HFF-Myc (cell line): ENCODE measurements around the gene RMND1.

Source experiments
- DNase-seq: peaks from one replicate; pipeline ENCODE4 v3.0.0-alpha.2; 2011; ENCODE audit warnings: low read depth; ENCODE audit errors: extremely low read depth
- H3K4me3 ChIP-seq: replicated peaks from 2 replicates; pipeline ENCODE4 v1.5.1; 2011; ENCODE audit warnings: low read depth, mild to moderate bottlenecking, control low read depth, low read length
- CTCF ChIP-seq: IDR thresholded peaks from 2 replicates; pipeline ENCODE4 v1.5.1; 2012; ENCODE audit warnings: mild to moderate bottlenecking, low read depth, low read length, control low read depth; ENCODE audit errors: missing control alignments

The RMND1 gene

GRCh38 chr6:151374036-151374683, 77.8 kb downstream of the RMND1 start:
- no peak for DNase-seq
- no peak overlapping the region for H3K4me3 ChIP-seq
- TF ChIP-seq CTCF, result no peak

- no peak for TF ChIP-seq CTCF
- H3K4me3 ChIP-seq, result no peak overlapping the region
- DNase-seq, result no peak
Measured at GRCh38 chr6:151372164-151372563, 79.8 kb downstream of the RMND1 start.

GRCh38 chr6:151370509-151371078, 81.3 kb downstream of the RMND1 start:
- H3K4me3 ChIP-seq, result no peak overlapping the region
- TF ChIP-seq CTCF, result no peak
- DNase-seq, result no peak

- H3K4me3 ChIP-seq, result no peak overlapping the region
- no peak for DNase-seq
- no peak for TF ChIP-seq CTCF
Measured at GRCh38 chr6:151365233-151365632, 86.7 kb downstream of the RMND1 start.

GRCh38 chr6:151359486-151359885, 92.4 kb downstream of the RMND1 start:
- H3K4me3 ChIP-seq, result no peak overlapping the region
- no peak for DNase-seq
- TF ChIP-seq CTCF, result no peak

GRCh38 chr6:151358475-151358874, 93.5 kb downstream of the RMND1 start:
- no peak for DNase-seq
- no peak overlapping the region for H3K4me3 ChIP-seq
- TF ChIP-seq CTCF, result no peak
